Fibroblast of pulmonary artery (primary cell): ENCODE measurements around the gene FASTK.

ENCODE experiments used
- DNase-seq: peaks from one replicate; pipeline ENCODE4 v3.0.0-alpha.2; 2010; ENCODE audit warnings: low read depth
- H3K4me3 ChIP-seq: replicated peaks from 2 replicates; pipeline ENCODE4 v1.5.1; 2011; ENCODE audit warnings: low read depth, mild to moderate bottlenecking, control low read depth, low read length, moderate library complexity
- CTCF ChIP-seq: IDR thresholded peaks from 2 replicates; pipeline ENCODE4 v1.5.1; 2011; ENCODE audit warnings: mild to moderate bottlenecking, control low read depth, low read length, inconsistent platforms; ENCODE audit errors: missing control alignments

The FASTK gene

GRCh38 chr7:151125846-151126481, 45.4 kb upstream of the FASTK start:
- DNase-seq, result no peak
- no peak for TF ChIP-seq CTCF
- no peak overlapping the region for H3K4me3 ChIP-seq

GRCh38 chr7:151125470-151125845, 44.8 kb upstream of the FASTK start:
- TF ChIP-seq CTCF, result no peak
- no peak for DNase-seq
- no peak overlapping the region for H3K4me3 ChIP-seq

GRCh38 chr7:151124899-151125399, 44.3 kb upstream of the FASTK start:
- H3K4me3 ChIP-seq, result no peak overlapping the region
- no peak for TF ChIP-seq CTCF
- DNase-seq, result no peak

GRCh38 chr7:151124481-151124880, 43.9 kb upstream of the FASTK start:
- no peak for TF ChIP-seq CTCF
- DNase-seq, result no peak
- H3K4me3 ChIP-seq, result no peak overlapping the region

- TF ChIP-seq CTCF, result peak; percentile 100
- peak; percentile 84 for DNase-seq
- no peak overlapping the region for H3K4me3 ChIP-seq
Measured at GRCh38 chr7:151123822-151124464, 43.3 kb upstream of the FASTK start.

- H3K4me3 ChIP-seq, result no peak overlapping the region
- no peak for DNase-seq
Measured at GRCh38 chr7:151123158-151123821, 42.7 kb upstream of the FASTK start.

More at GRCh38 chr7:151123158-151123821, 42.7 kb upstream of the FASTK start:
- no peak for TF ChIP-seq CTCF
